Activated naive CD4-positive, alpha-beta T cell treated with anti-CD3 and anti-CD28 coated beads, Interleukin-2, amount 50 U/mL, for 72 hours (primary cell): ENCODE measurements around the gene ADGRB3. TPM values are rescaled to one million over a fixed set of nuclear protein-coding genes. Genes with fewer than 3 reads are reported as not detected.

Experiments
- ATAC-seq, 2 donors: fragments of 150-1000 bp; cut with Tn5 transposase; 2 replicates each; pipeline ENCODE4 v1.10.0; 2021; ENCODE audit warnings: mild to moderate bottlenecking in 2 of 2, moderate library complexity in 2 of 2
- DNase-seq, 2 donors: peaks; one replicate each; pipeline ENCODE4 v3.0.0; 2021 to 2022; ENCODE audit warnings: low spot score in 2 of 2
- H3K27ac Mint-ChIP-seq, 2 donors: one replicate each; pipeline ENCODE4 v1.8.0; 2022; ENCODE audit warnings: mild to moderate bottlenecking in 2 of 2, mixed read lengths in 2 of 2
- H3K36me3 Mint-ChIP-seq, 2 donors: one replicate each; pipeline ENCODE4 v1.8.0; 2022; ENCODE audit warnings: mixed read lengths in 2 of 2
- H3K9me3 Mint-ChIP-seq, 2 donors: one replicate each; pipeline ENCODE4 v1.8.0; 2022; ENCODE audit warnings: mixed read lengths in 2 of 2
- total RNA-seq, 2 donors: library from RNA; stranded (reverse); gene quantifications; one replicate each; pipeline ENCODE4 v1.2.3, GENCODE V29; 2022

Gene ADGRB3
- not detected for total RNA-seq

- Mint-ChIP-seq H3K36me3 (peaks cover 0 to 9% of the 10 kb centered on the region in 2 donors), H3K27ac (no peak within 1 kb of the TSS), H3K9me3 (no peaks in the 10 kb centered on the region)
- DNase-seq (peak in 1 of 2 donors; percentile 26), ATAC-seq (peak in 1 of 2 donors; percentile 80)
These were observed at the start of gene ADGRB3 for GRCh38 chr6:68634726-68635411. TSS of gene ADGRB3 (plus strand) at chr6:68635282. CDS start at chr6:68638676, 3,394 bp downstream.

GRCh38 chr6:68593558-68593957 lies 41.5 kb upstream of the ADGRB3 start:
- DNase-seq (no peak), ATAC-seq (no peak)
- Mint-ChIP-seq H3K36me3 (peaks cover 0 to 9% of the 10 kb centered on the region in 2 donors), H3K9me3 (peaks cover 15 to 22% of the 10 kb centered on the region in 2 donors), H3K27ac (no peak overlapping the region)

- H3K27ac Mint-ChIP-seq = no peak overlapping the region
- ATAC-seq (no peak), DNase-seq (no peak)
- H3K36me3 Mint-ChIP-seq = no peaks in the 10 kb centered on the region
- peaks cover 8 to 12% of the 10 kb centered on the region in 2 donors for H3K9me3 Mint-ChIP-seq
These were observed 37.4 kb upstream of the ADGRB3 start for GRCh38 chr6:68597642-68598041.

- DNase-seq (no peak), ATAC-seq (no peak)
- Mint-ChIP-seq H3K9me3 (no peaks in the 10 kb centered on the region), H3K27ac (no peak overlapping the region), H3K36me3 (no peaks in the 10 kb centered on the region)
These were observed 19.1 kb upstream of the ADGRB3 start for GRCh38 chr6:68615938-68616337.

GRCh38 chr6:68625998-68626397 lies 9.1 kb upstream of the ADGRB3 start:
- H3K9me3 Mint-ChIP-seq = peaks cover 0 to 16% of the 10 kb centered on the region in 2 donors
- no peaks in the 10 kb centered on the region for H3K36me3 Mint-ChIP-seq
- ATAC-seq (no peak), DNase-seq (no peak)
- no peak overlapping the region for H3K27ac Mint-ChIP-seq

- no peaks in the 10 kb centered on the region for H3K36me3 Mint-ChIP-seq
- H3K9me3 Mint-ChIP-seq = peaks cover 0 to 16% of the 10 kb centered on the region in 2 donors
- H3K27ac Mint-ChIP-seq = no peak overlapping the region
- DNase-seq (no peak), ATAC-seq (no peak)
These were observed 6.9 kb upstream of the ADGRB3 start for GRCh38 chr6:68628161-68628560.

GRCh38 chr6:68632734-68633133 lies 2.3 kb upstream of the ADGRB3 start:
- Mint-ChIP-seq H3K36me3 (peaks cover 0 to 9% of the 10 kb centered on the region in 2 donors), H3K27ac (no peak overlapping the region), H3K9me3 (peaks cover 0 to 4% of the 10 kb centered on the region in 2 donors)
- DNase-seq (no peak), ATAC-seq (no peak)

- no peak overlapping the region for H3K27ac Mint-ChIP-seq
- peaks cover 0 to 9% of the 10 kb centered on the region in 2 donors for H3K36me3 Mint-ChIP-seq
- no peak for DNase-seq
- ATAC-seq = no peak
- peaks cover 0 to 3% of the 10 kb centered on the region in 2 donors for H3K9me3 Mint-ChIP-seq
These were observed 1.7 kb upstream of the ADGRB3 start for GRCh38 chr6:68633281-68633971.

- ATAC-seq (peak in 1 of 2 donors; percentile 7), DNase-seq (no peak)
- Mint-ChIP-seq H3K36me3 (peaks cover 0 to 9% of the 10 kb centered on the region in 2 donors), H3K27ac (no peak overlapping the region), H3K9me3 (no peaks in the 10 kb centered on the region)
These were observed 933 bp upstream of the ADGRB3 start for GRCh38 chr6:68633972-68634725.

GRCh38 chr6:68635412-68635705 lies 277 bp downstream of the ADGRB3 start:
- DNase-seq = no peak
- no peak overlapping the region for H3K27ac Mint-ChIP-seq
- H3K9me3 Mint-ChIP-seq = no peaks in the 10 kb centered on the region
- ATAC-seq = peak in 1 of 2 donors; percentile 33
- H3K36me3 Mint-ChIP-seq = peaks cover 0 to 9% of the 10 kb centered on the region in 2 donors

GRCh38 chr6:68635706-68636513 lies 828 bp downstream of the ADGRB3 start:
- H3K9me3 Mint-ChIP-seq = no peaks in the 10 kb centered on the region
- H3K36me3 Mint-ChIP-seq = peaks cover 0 to 9% of the 10 kb centered on the region in 2 donors
- H3K27ac Mint-ChIP-seq = no peak overlapping the region
- DNase-seq = no peak
- no peak for ATAC-seq

GRCh38 chr6:68636666-68637065 lies 1.6 kb downstream of the ADGRB3 start:
- no peak overlapping the region for H3K27ac Mint-ChIP-seq
- no peaks in the 10 kb centered on the region for H3K9me3 Mint-ChIP-seq

GRCh38 chr6:68637071-68637470 lies 2.0 kb downstream of the ADGRB3 start:
- no peak for DNase-seq
- no peak overlapping the region for H3K27ac Mint-ChIP-seq
- no peak for ATAC-seq
- peaks cover 0 to 9% of the 10 kb centered on the region in 2 donors for H3K36me3 Mint-ChIP-seq
- no peaks in the 10 kb centered on the region for H3K9me3 Mint-ChIP-seq

More at GRCh38 chr6:68636666-68637065, 1.6 kb downstream of the ADGRB3 start:
- peaks cover 0 to 9% of the 10 kb centered on the region in 2 donors for H3K36me3 Mint-ChIP-seq
- ATAC-seq = no peak
- no peak for DNase-seq

GRCh38 chr6:68637782-68638181 lies 2.7 kb downstream of the ADGRB3 start:
- no peak overlapping the region for H3K27ac Mint-ChIP-seq

GRCh38 chr6:68638230-68638900 lies 3.3 kb downstream of the ADGRB3 start:
- DNase-seq = peak in 1 of 2 donors; percentile 28
- Mint-ChIP-seq H3K9me3 (no peaks in the 10 kb centered on the region), H3K36me3 (peaks cover 0 to 9% of the 10 kb centered on the region in 2 donors), H3K27ac (no peak overlapping the region)
- ATAC-seq = no peak

More at GRCh38 chr6:68637782-68638181, 2.7 kb downstream of the ADGRB3 start:
- no peak for ATAC-seq
- DNase-seq = no peak
- H3K9me3 Mint-ChIP-seq = no peaks in the 10 kb centered on the region
- peaks cover 0 to 9% of the 10 kb centered on the region in 2 donors for H3K36me3 Mint-ChIP-seq

GRCh38 chr6:68639211-68639610 lies 4.1 kb downstream of the ADGRB3 start:
- no peak for ATAC-seq
- no peaks in the 10 kb centered on the region for H3K9me3 Mint-ChIP-seq

More at GRCh38 chr6:68639211-68639610, 4.1 kb downstream of the ADGRB3 start:
- no peak for DNase-seq
- H3K27ac Mint-ChIP-seq = no peak overlapping the region
- peaks cover 0 to 4% of the 10 kb centered on the region in 2 donors for H3K36me3 Mint-ChIP-seq
